ENCODE data around the gene ADCY3. TPM values are rescaled to one million over a fixed set of nuclear protein-coding genes. Genes with fewer than 3 reads are reported as not detected.

ADCY3 gene
- total RNA-seq, 1 experiment from 2014 or later: 75.6 TPM

DNA sequence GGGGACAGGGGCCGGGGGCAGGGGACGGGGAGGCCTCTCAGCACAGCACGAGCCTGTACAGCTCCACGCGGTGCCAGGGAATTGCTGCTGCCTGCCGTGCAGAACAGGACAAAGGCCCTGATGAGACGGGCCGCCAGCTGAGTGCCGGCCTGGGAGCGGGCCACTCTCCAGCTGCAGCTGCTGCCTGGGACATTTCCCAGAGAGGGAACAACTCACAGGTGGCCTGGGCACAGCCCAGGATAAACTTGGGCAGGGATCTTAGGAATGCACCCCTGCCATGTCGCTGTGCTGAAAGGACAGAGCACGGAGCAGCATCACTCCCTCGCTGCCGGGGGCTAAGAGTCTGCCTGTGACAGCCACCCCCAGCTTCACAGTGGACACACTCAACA, 88.0 kb downstream of the ADCY3 start:
- Mint-ChIP-seq H3K27me3 (ENCODE audit: insufficient read depth, unreplicated experiment) (no peaks in the 10 kb centered on the region), H3K4me1 (ENCODE audit: low read depth, unreplicated experiment) (peaks cover 8% of the 10 kb centered on the region), H3K9me3 (ENCODE audit: unreplicated experiment) (no peaks in the 10 kb centered on the region), H3K4me3 (ENCODE audit: unreplicated experiment) (no peak overlapping the region), H3K27ac (ENCODE audit: unreplicated experiment) (no peak overlapping the region), H3K36me3 (ENCODE audit: insufficient read depth, unreplicated experiment) (peaks cover 43% of the 10 kb centered on the region)
- TF ChIP-seq, protein P1, sequence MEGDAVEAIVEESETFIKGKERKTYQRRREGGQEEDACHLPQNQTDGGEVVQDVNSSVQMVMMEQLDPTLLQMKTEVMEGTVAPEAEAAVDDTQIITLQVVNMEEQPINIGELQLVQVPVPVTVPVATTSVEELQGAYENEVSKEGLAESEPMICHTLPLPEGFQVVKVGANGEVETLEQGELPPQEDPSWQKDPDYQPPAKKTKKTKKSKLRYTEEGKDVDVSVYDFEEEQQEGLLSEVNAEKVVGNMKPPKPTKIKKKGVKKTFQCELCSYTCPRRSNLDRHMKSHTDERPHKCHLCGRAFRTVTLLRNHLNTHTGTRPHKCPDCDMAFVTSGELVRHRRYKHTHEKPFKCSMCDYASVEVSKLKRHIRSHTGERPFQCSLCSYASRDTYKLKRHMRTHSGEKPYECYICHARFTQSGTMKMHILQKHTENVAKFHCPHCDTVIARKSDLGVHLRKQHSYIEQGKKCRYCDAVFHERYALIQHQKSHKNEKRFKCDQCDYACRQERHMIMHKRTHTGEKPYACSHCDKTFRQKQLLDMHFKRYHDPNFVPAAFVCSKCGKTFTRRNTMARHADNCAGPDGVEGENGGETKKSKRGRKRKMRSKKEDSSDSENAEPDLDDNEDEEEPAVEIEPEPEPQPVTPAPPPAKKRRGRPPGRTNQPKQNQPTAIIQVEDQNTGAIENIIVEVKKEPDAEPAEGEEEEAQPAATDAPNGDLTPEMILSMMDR (IDR thresholded peaks at IDR 0.05; ENCODE audit: insufficient read depth in 1 of 2, low read depth in 1 of 2, low read length in 1 of 2, severe bottlenecking in 1 of 2, unreplicated experiment in 1 of 2): no peak
- BruUV-seq (replicated peaks): no TSS peak
- no peak overlapping the region for H3K4me3 ChIP-seq (ENCODE audit: low read depth, low read length)
- ChIA-PET CTCF (no interaction called here), POLR2A (no interaction called here)
- H3K9me3 ChIP-seq: no peaks in the 10 kb centered on the region
- DNase-seq: peak in 1 of 2 experiments; percentile 30
- no peaks in the 10 kb centered on the region for H3K27me3 ChIP-seq (replicated peaks; ENCODE audit: control insufficient read depth, insufficient read depth, low read length)
- intact Hi-C loops (cut with micrococcal nuclease; ENCODE audit: unreplicated experiment): no loop called here
- H3K4me1 ChIP-seq: no peaks in the 10 kb centered on the region
- H3K36me3 ChIP-seq (ENCODE audit: control insufficient read depth, insufficient read depth, low read length): no peaks in the 10 kb centered on the region

DNA sequence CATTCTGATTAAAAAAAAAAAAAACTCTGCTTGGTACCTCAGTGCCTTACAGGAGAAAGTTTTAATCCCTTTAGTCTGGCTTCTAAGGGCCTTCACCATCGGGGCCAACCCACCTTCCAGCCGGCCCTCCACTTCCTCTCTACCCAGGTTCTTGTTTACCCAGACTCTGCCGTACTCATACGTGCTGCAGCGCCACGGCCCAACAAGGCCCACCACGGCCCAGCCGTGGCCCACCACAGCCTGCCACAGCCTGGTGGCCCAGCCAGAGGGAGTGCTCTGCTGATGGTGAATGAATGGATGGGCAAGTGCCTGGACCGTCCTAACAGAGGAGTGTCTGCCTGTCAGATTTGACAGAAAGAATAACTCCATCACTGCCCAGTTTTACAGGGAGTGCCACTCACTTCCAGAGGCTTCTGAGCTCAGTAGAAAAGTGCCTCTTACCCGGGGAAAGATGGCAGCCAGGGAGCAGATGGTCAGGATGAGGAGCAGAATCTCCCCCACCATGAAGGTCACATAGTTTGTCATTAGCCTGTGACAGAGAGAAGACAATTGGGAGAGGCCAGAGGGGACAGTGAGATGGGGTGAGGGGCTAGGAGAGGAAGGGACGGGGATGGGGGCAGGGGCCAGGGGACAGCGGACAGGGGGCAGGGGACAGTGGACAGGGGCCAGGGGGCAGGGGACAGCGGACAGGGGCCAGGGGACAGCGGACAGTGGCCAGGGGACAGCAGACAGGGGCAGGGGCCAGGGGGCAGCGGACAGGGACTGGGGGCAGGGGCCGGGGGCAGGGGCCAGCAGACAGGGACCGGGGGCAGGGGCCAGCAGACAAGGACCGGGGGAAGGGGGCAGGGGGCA, 88.6 kb downstream of the ADCY3 start:
- Histone ChIP-seq H3K9me3 (no peaks in the 10 kb centered on the region), H3K4me1 (no peaks in the 10 kb centered on the region), H3K4me3 (ENCODE audit: low read depth, low read length) (no peak overlapping the region), H3K27me3 (replicated peaks; ENCODE audit: control insufficient read depth, insufficient read depth, low read length) (no peaks in the 10 kb centered on the region), H3K36me3 (ENCODE audit: control insufficient read depth, insufficient read depth, low read length) (no peaks in the 10 kb centered on the region)
- DNase-seq: peak in 1 of 2 experiments; percentile 21
- no peak overlapping the region for H3K4me3 Mint-ChIP-seq (ENCODE audit: unreplicated experiment)
- BruUV-seq (replicated peaks): no TSS peak
- no peaks in the 10 kb centered on the region for H3K27me3 Mint-ChIP-seq (ENCODE audit: insufficient read depth, unreplicated experiment)
- ChIA-PET POLR2A (interaction anchor here (0.5 kb wide), 1 partner anchor 210 kb away, joined by 3 read pairs; no protein-coding TSS in a partner anchor), CTCF (interaction anchor here (1.5 kb wide), 1 partner anchor 298 kb away, joined by 11 read pairs; no protein-coding TSS in a partner anchor)
- TF ChIP-seq, protein P1 (IDR thresholded peaks at IDR 0.05; ENCODE audit: insufficient read depth in 1 of 2, low read depth in 1 of 2, low read length in 1 of 2, severe bottlenecking in 1 of 2, unreplicated experiment in 1 of 2): no peak
- intact Hi-C loops (cut with micrococcal nuclease; ENCODE audit: unreplicated experiment): no loop called here
- H3K36me3 Mint-ChIP-seq (ENCODE audit: insufficient read depth, unreplicated experiment): peaks cover 45% of the 10 kb centered on the region
- peaks cover 8% of the 10 kb centered on the region for H3K4me1 Mint-ChIP-seq (ENCODE audit: low read depth, unreplicated experiment)
- no peaks in the 10 kb centered on the region for H3K9me3 Mint-ChIP-seq (ENCODE audit: unreplicated experiment)
- no peak overlapping the region for H3K27ac Mint-ChIP-seq (ENCODE audit: unreplicated experiment)

DNA sequence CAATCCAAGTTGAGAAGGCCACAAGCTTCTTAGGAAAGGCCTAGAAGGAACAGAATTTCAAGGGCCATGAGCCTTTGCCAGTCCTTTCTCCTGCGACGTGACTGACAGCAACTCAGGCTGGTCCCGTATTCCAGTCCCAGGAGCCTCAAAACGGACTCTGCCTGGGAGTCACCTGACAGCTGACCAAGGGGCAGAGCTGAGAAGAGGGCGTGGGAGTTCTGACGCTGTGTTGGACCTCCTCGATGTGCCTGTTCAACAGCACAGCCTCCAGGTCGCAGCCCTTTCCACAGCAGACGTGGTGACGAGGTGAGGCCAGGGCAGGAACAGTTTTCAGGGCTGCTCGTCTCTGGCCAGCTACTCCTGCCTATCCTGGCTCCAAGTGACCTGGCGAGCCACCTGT, 89.3 kb downstream of the ADCY3 start:
- TF ChIP-seq, protein P1 (IDR thresholded peaks at IDR 0.05; ENCODE audit: insufficient read depth in 1 of 2, low read depth in 1 of 2, low read length in 1 of 2, severe bottlenecking in 1 of 2, unreplicated experiment in 1 of 2): no peak
- no peaks in the 10 kb centered on the region for H3K36me3 ChIP-seq (ENCODE audit: control insufficient read depth, insufficient read depth, low read length)

More for the DNA sequence above, 89.3 kb downstream of the ADCY3 start:
- CTCF ChIA-PET: interaction anchor here (0.9 to 1.5 kb wide), 5 partner anchors 38 to 412 kb away, joined by 3 to 11 read pairs (median 4); partner anchors contain the start of genes ADCY3, CENPO and PTRHD1
- H3K27me3 ChIP-seq (replicated peaks; ENCODE audit: control insufficient read depth, insufficient read depth, low read length): no peaks in the 10 kb centered on the region
- POLR2A ChIA-PET: interaction anchor here (0.5 kb wide), 1 partner anchor 211 kb away, joined by 3 read pairs; no protein-coding TSS in a partner anchor
- no TSS peak for BruUV-seq (replicated peaks)
- no peak overlapping the region for H3K4me3 ChIP-seq (ENCODE audit: low read depth, low read length)
- peak in 1 of 2 experiments; percentile 23 for DNase-seq
- H3K9me3 ChIP-seq: no peaks in the 10 kb centered on the region
- no peak overlapping the region for H3K4me3 Mint-ChIP-seq (ENCODE audit: unreplicated experiment)
- no peak overlapping the region for H3K27ac Mint-ChIP-seq (ENCODE audit: unreplicated experiment)
- no peaks in the 10 kb centered on the region for H3K9me3 Mint-ChIP-seq (ENCODE audit: unreplicated experiment)
- intact Hi-C loops (cut with micrococcal nuclease; ENCODE audit: unreplicated experiment): no loop called here
- H3K27me3 Mint-ChIP-seq (ENCODE audit: insufficient read depth, unreplicated experiment): no peaks in the 10 kb centered on the region
- H3K36me3 Mint-ChIP-seq (ENCODE audit: insufficient read depth, unreplicated experiment): peaks cover 52% of the 10 kb centered on the region
- H3K4me1 Mint-ChIP-seq (ENCODE audit: low read depth, unreplicated experiment): peaks cover 8% of the 10 kb centered on the region
- no peaks in the 10 kb centered on the region for H3K4me1 ChIP-seq
